Vagina (tissue), 2 donors: Measurements from ENCODE around the gene BOLA2B. TPM values are rescaled to one million over a fixed set of nuclear protein-coding genes. Genes with fewer than 3 reads are reported as not detected.

Experiments used
- DNase-seq, 2 donors: peaks; one replicate each; pipeline ENCODE4 v3.0.0-alpha.2; 2017; ENCODE audit errors: extremely low spot score in 2 of 2
- H3K27ac ChIP-seq: fragments of 200-600 bp; sonication (generic); one replicate; pipeline ENCODE4 v1.5.1; 2019
- H3K27me3 ChIP-seq: fragments of 200-600 bp; sonication (generic); one replicate; pipeline ENCODE4 v1.5.1; 2019
- H3K36me3 ChIP-seq, 2 donors: fragments of 200-600 bp; sonication (generic); one replicate each; pipeline ENCODE4 v1.5.1; 2017 to 2019
- H3K4me1 ChIP-seq: fragments of 200-600 bp; sonication (generic); one replicate; pipeline ENCODE4 v1.5.1; 2019
- H3K4me3 ChIP-seq, 2 donors: fragments of 200-600 bp; sonication (generic); 1 replicate in 1 of 2; 2 replicates in 1 of 2; pipeline ENCODE4 v1.5.1; 2016 to 2019
- H3K9me3 ChIP-seq: fragments of 200-600 bp; sonication (generic); one replicate; pipeline ENCODE4 v1.5.1; 2019
- POLR2A ChIP-seq, 2 donors: fragments of 450-650 bp; IDR thresholded peaks; one replicate each; pipeline ENCODE4 v1.6.1; 2017; ENCODE audit warnings: antibody characterized with exemption in 2 of 2, mild to moderate bottlenecking in 2 of 2, moderate library complexity in 2 of 2
- POLR2AphosphoS5 ChIP-seq, 2 donors: sonication (generic); formaldehyde crosslinking; IDR thresholded peaks; one replicate each; pipeline ENCODE4 v1.9.0; 2017; ENCODE audit warnings: antibody characterized with exemption in 2 of 2, mild to moderate bottlenecking in 2 of 2, low read depth in 1 of 2; ENCODE audit not compliant: insufficient read depth in 1 of 2
- intact Hi-C: fragments of 100-400 bp; cut with DNase I; formaldehyde crosslinking; loops from one replicate; pipeline ENCODE4 v1.15.1; 2023
- total RNA-seq: library from RNA; depleted of rRNA; stranded (reverse); fragments of >200 nt; gene quantifications from one replicate; pipeline ENCODE4 v1.2.3, GENCODE V29; 2016
- TF ChIP-seq, protein P1 (sequence below), 3 experiments: fragments of 450-650 bp in 2 of 3; fragments of 200-600 bp in 1 of 3; sonication (generic) in 1 of 3; IDR thresholded peaks; one replicate each; pipeline ENCODE4 v1.5.1; 2017 to 2019; ENCODE audit warnings: antibody characterized with exemption in 3 of 3, mild to moderate bottlenecking in 2 of 3, moderate library complexity in 2 of 3

BOLA2B gene
- total RNA-seq, 1 donor from 2014 or later: 292 TPM

GRCh38 chr16:30184891-30185682, 8.4 kb downstream of the BOLA2B start:
- TF ChIP-seq POLR2A (IDR thresholded peaks at IDR 0.05): no peak
- TF ChIP-seq, protein P1, sequence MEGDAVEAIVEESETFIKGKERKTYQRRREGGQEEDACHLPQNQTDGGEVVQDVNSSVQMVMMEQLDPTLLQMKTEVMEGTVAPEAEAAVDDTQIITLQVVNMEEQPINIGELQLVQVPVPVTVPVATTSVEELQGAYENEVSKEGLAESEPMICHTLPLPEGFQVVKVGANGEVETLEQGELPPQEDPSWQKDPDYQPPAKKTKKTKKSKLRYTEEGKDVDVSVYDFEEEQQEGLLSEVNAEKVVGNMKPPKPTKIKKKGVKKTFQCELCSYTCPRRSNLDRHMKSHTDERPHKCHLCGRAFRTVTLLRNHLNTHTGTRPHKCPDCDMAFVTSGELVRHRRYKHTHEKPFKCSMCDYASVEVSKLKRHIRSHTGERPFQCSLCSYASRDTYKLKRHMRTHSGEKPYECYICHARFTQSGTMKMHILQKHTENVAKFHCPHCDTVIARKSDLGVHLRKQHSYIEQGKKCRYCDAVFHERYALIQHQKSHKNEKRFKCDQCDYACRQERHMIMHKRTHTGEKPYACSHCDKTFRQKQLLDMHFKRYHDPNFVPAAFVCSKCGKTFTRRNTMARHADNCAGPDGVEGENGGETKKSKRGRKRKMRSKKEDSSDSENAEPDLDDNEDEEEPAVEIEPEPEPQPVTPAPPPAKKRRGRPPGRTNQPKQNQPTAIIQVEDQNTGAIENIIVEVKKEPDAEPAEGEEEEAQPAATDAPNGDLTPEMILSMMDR (IDR thresholded peaks at IDR 0.05): no peak
- H3K36me3 ChIP-seq: no peaks in the 10 kb centered on the region
- DNase-seq: no peak
- no peak overlapping the region for H3K27ac ChIP-seq
- no peaks in the 10 kb centered on the region for H3K27me3 ChIP-seq
- peaks cover 15% of the 10 kb centered on the region for H3K4me1 ChIP-seq
- H3K9me3 ChIP-seq: no peaks in the 10 kb centered on the region
- H3K4me3 ChIP-seq: peak overlapping the region in 1 of 2 donors; percentile 51
- intact Hi-C loops: no loop called here

GRCh38 chr16:30184096-30184890, 9.2 kb downstream of the BOLA2B start:
- Histone ChIP-seq H3K27me3 (no peaks in the 10 kb centered on the region), H3K9me3 (no peaks in the 10 kb centered on the region), H3K4me3 (peak overlapping the region; percentile 51 to 68), H3K36me3 (no peaks in the 10 kb centered on the region), H3K4me1 (peaks cover 15% of the 10 kb centered on the region), H3K27ac (no peak overlapping the region)
- TF ChIP-seq POLR2A (IDR thresholded peaks at IDR 0.05): no peak
- TF ChIP-seq POLR2AphosphoS5 (IDR thresholded peaks at IDR 0.05; ENCODE audit: insufficient read depth in 1 of 2, low read depth in 1 of 2): peak in 1 of 2 donors; percentile 8
- DNase-seq: peak in 1 of 2 donors; percentile 87
- intact Hi-C loops: no loop called here

- TF ChIP-seq, protein P1 (IDR thresholded peaks at IDR 0.05): no peak
- peak in 1 of 2 donors; percentile 36 for TF ChIP-seq POLR2AphosphoS5 (IDR thresholded peaks at IDR 0.05; ENCODE audit: insufficient read depth in 1 of 2, low read depth in 1 of 2)
- TF ChIP-seq POLR2A (IDR thresholded peaks at IDR 0.05): peak in 1 of 2 donors; percentile 50
- intact Hi-C loops: no loop called here
- Histone ChIP-seq H3K27me3 (no peaks in the 10 kb centered on the region), H3K4me3 (peak within 1 kb of the TSS; percentile 51 to 68), H3K9me3 (no peaks in the 10 kb centered on the region), H3K36me3 (no peaks in the 10 kb centered on the region), H3K27ac (peak within 1 kb of the TSS; percentile 87), H3K4me1 (peaks cover 15% of the 10 kb centered on the region)
- DNase-seq: peak in 1 of 2 donors; percentile 86
Observed at GRCh38 chr16:30183233-30184095, 10.0 kb downstream of the BOLA2B start, which contains the start of gene CORO1A. Gene CORO1A (plus strand): TSS chr16:30183602. CDS start chr16:30185210, 1,608 bp downstream.

- intact Hi-C loops: no loop called here
- Histone ChIP-seq H3K4me1 (peaks cover 15% of the 10 kb centered on the region), H3K4me3 (no peak overlapping the region), H3K27me3 (no peaks in the 10 kb centered on the region), H3K27ac (no peak overlapping the region), H3K9me3 (no peaks in the 10 kb centered on the region), H3K36me3 (no peaks in the 10 kb centered on the region)
- TF ChIP-seq POLR2A (IDR thresholded peaks at IDR 0.05): no peak
- TF ChIP-seq, protein P1 (IDR thresholded peaks at IDR 0.05): no peak
- no peak for TF ChIP-seq POLR2AphosphoS5 (IDR thresholded peaks at IDR 0.05; ENCODE audit: insufficient read depth in 1 of 2, low read depth in 1 of 2)
- no peak for DNase-seq
Observed at GRCh38 chr16:30180741-30181140, 12.7 kb downstream of the BOLA2B start.

DNA sequence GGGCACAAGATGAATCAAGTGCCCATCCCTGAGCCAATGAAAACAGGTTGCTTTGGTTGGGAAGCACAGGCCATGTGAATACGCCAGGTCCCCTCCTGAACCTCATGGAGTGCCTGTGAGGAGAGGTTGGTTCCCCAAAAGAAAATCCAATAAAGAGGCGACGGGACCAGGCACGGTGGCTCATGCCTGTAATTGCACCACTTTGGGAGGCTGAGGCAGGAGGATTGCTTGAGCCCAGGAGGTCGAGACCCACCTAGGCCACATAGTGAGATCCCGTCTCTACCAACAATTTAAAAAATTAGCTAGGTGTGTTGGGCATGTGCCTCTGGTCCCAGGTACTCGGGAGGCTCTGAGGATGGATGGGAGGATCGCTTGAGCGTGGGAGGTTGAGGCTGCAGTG, 13.5 kb downstream of the BOLA2B start:
- peaks cover 15% of the 10 kb centered on the region for H3K4me1 ChIP-seq
- no peak overlapping the region for H3K4me3 ChIP-seq
- H3K27ac ChIP-seq: no peak overlapping the region
- TF ChIP-seq POLR2A (IDR thresholded peaks at IDR 0.05): no peak
- no peak for TF ChIP-seq POLR2AphosphoS5 (IDR thresholded peaks at IDR 0.05; ENCODE audit: insufficient read depth in 1 of 2, low read depth in 1 of 2)
- TF ChIP-seq, protein P1 (IDR thresholded peaks at IDR 0.05): no peak
- H3K36me3 ChIP-seq: no peaks in the 10 kb centered on the region
- no peaks in the 10 kb centered on the region for H3K9me3 ChIP-seq
- intact Hi-C loops: no loop called here
- no peaks in the 10 kb centered on the region for H3K27me3 ChIP-seq
- DNase-seq: no peak
